Endodermal cell (in vitro differentiated cells): ENCODE results near the gene DUOXA1. TPM values are rescaled to one million over a fixed set of nuclear protein-coding genes. Genes with fewer than 3 reads are reported as not detected.

Source experiments
- DNase-seq: peaks from one replicate; pipeline ENCODE4 v3.0.0-alpha.2; 2017
- H3K27ac ChIP-seq: 2 replicates; pipeline ENCODE4 v1.5.1; 2013; ENCODE audit warnings: mild to moderate bottlenecking, low read depth, low read length, moderate library complexity
- H3K27me3 ChIP-seq: 2 replicates; pipeline ENCODE4 v1.6.1; 2013; ENCODE audit warnings: mild to moderate bottlenecking, low read length, moderate library complexity; ENCODE audit not compliant: insufficient read depth, control insufficient read depth, poor library complexity, severe bottlenecking
- H3K36me3 ChIP-seq: 2 replicates; pipeline ENCODE4 v1.7.0; 2013; ENCODE audit warnings: mild to moderate bottlenecking, low read length, moderate library complexity; ENCODE audit not compliant: control insufficient read depth, insufficient read depth
- H3K4me1 ChIP-seq: one replicate; pipeline ENCODE4 v1.7.0; 2013; ENCODE audit warnings: low read length; ENCODE audit not compliant: control insufficient read depth, insufficient read depth
- H3K4me3 ChIP-seq: 2 replicates; pipeline ENCODE4 v1.5.1; 2013; ENCODE audit warnings: mild to moderate bottlenecking, low read length, moderate library complexity
- H3K9ac ChIP-seq: 2 replicates; pipeline ENCODE4 v1.6.1; 2013; ENCODE audit warnings: mild to moderate bottlenecking, low read length, moderate library complexity; ENCODE audit not compliant: poor library complexity, severe bottlenecking; ENCODE audit errors: extremely low read depth
- H3K9me3 ChIP-seq: 2 replicates; pipeline ENCODE4 v1.6.1; 2013; ENCODE audit warnings: mild to moderate bottlenecking, low read length, moderate library complexity; ENCODE audit not compliant: control insufficient read depth
- H3K27ac Mint-ChIP-seq: 2 replicates; pipeline ENCODE4 v1.8.0; 2020; ENCODE audit warnings: mixed read lengths
- H3K27me3 Mint-ChIP-seq: 2 replicates; pipeline ENCODE4 v1.8.0; 2021; ENCODE audit warnings: mild to moderate bottlenecking, mixed read lengths; ENCODE audit not compliant: insufficient read depth
- H3K36me3 Mint-ChIP-seq: 2 replicates; pipeline ENCODE4 v1.8.0; 2020; ENCODE audit warnings: low read depth, mixed read lengths
- H3K4me1 Mint-ChIP-seq: 2 replicates; pipeline ENCODE4 v1.8.0; 2020; ENCODE audit warnings: mixed read lengths
- H3K4me3 Mint-ChIP-seq: 2 replicates; pipeline ENCODE4 v1.8.0; 2020; ENCODE audit warnings: mild to moderate bottlenecking, moderate library complexity, mixed read lengths
- H3K9me3 Mint-ChIP-seq: 2 replicates; pipeline ENCODE4 v1.8.0; 2020; ENCODE audit warnings: mild to moderate bottlenecking, mixed read lengths
- CTCF ChIP-seq: fragments of 200-600 bp; sonication (generic); conservative IDR thresholded peaks from 2 replicates; pipeline ENCODE4 v1.5.0; 2021; ENCODE audit warnings: antibody characterized with exemption, mild to moderate bottlenecking
- WGBS, 2 experiments: methylation state at CpG; one replicate each; pipeline versions ENCODE4 v1.1.5 to v1.1.7; 2013; ENCODE audit warnings: missing lambda C conversion rate in 2 of 2, mixed read lengths in 1 of 2; ENCODE audit not compliant: insufficient coverage in 1 of 2, insufficient read length in 1 of 2; 5-methylcytosine and 5-hydroxymethylcytosine counted together
- total RNA-seq, 2 donors: library from RNA; stranded (reverse); fragmentation: NEBNext Ultra II Directional in 1 of 2; extraction: Animal tissue kit (Norgen Biotek cat#: 25700) in 1 of 2; gene quantifications; 2 replicates in 1 of 2; 3 replicates in 1 of 2; pipeline ENCODE4 v1.2.1, GENCODE V29; 2021

Gene DUOXA1
- total RNA-seq, 2 donors from 2014 or later: 0.86 to 0.99 TPM

- H3K36me3 ChIP-seq: no peaks in the 10 kb centered on the region
- H3K9ac ChIP-seq: no peak overlapping the region
- H3K36me3 Mint-ChIP-seq: no peaks in the 10 kb centered on the region
- no peaks in the 10 kb centered on the region for H3K9me3 Mint-ChIP-seq
- 83% methylated on average over 1 of the region's 2 CpGs for WGBS, 2 experiments
- H3K27ac Mint-ChIP-seq: no peak overlapping the region
- H3K4me3 Mint-ChIP-seq: no peak overlapping the region
- H3K4me1 ChIP-seq: peaks cover 3% of the 10 kb centered on the region
- no peak overlapping the region for H3K27ac ChIP-seq
- H3K27me3 Mint-ChIP-seq: peaks cover 91% of the 10 kb centered on the region
- H3K27me3 ChIP-seq: peaks cover 97% of the 10 kb centered on the region
- TF ChIP-seq CTCF: peak; percentile 83
- no peak overlapping the region for H3K4me3 ChIP-seq
- H3K4me1 Mint-ChIP-seq: peaks cover 5% of the 10 kb centered on the region
- peak; percentile 62 for DNase-seq
- H3K9me3 ChIP-seq: no peaks in the 10 kb centered on the region
Observed at GRCh38 chr15:45126535-45127158, 3.0 kb downstream of the DUOXA1 start.

- Mint-ChIP-seq H3K27ac (no peak overlapping the region), H3K4me3 (no peak overlapping the region), H3K27me3 (peaks cover 82% of the 10 kb centered on the region), H3K9me3 (no peaks in the 10 kb centered on the region), H3K36me3 (no peaks in the 10 kb centered on the region), H3K4me1 (no peaks in the 10 kb centered on the region)
- Histone ChIP-seq H3K4me1 (no peaks in the 10 kb centered on the region), H3K27me3 (peaks cover 88% of the 10 kb centered on the region), H3K9ac (no peak overlapping the region), H3K9me3 (no peaks in the 10 kb centered on the region), H3K27ac (no peak overlapping the region), H3K36me3 (no peaks in the 10 kb centered on the region), H3K4me3 (no peak overlapping the region)
- DNase-seq: no peak
- TF ChIP-seq CTCF: no peak
Observed at GRCh38 chr15:45123397-45123796, 6.3 kb downstream of the DUOXA1 start.

- Mint-ChIP-seq H3K4me3 (no peak overlapping the region), H3K4me1 (no peaks in the 10 kb centered on the region), H3K36me3 (no peaks in the 10 kb centered on the region), H3K27ac (no peak overlapping the region), H3K27me3 (peaks cover 82% of the 10 kb centered on the region), H3K9me3 (peaks cover 3% of the 10 kb centered on the region)
- no peak overlapping the region for H3K27ac ChIP-seq
- no peak for TF ChIP-seq CTCF
- no peak overlapping the region for H3K9ac ChIP-seq
- DNase-seq: no peak
- WGBS, 2 experiments: 90% methylated on average over 6 to 7 of the region's 7 CpGs
- no peaks in the 10 kb centered on the region for H3K9me3 ChIP-seq
- peaks cover 85% of the 10 kb centered on the region for H3K27me3 ChIP-seq
- no peak overlapping the region for H3K4me3 ChIP-seq
- no peaks in the 10 kb centered on the region for H3K36me3 ChIP-seq
- no peaks in the 10 kb centered on the region for H3K4me1 ChIP-seq
Observed at GRCh38 chr15:45122719-45123118, 7.0 kb downstream of the DUOXA1 start.
